Spleen (tissue), 7 donors: ENCODE data around the gene OR8D1.

Experiments used
- POLR2A ChIP-seq, 3 donors: fragments of 450-650 bp; IDR thresholded peaks; one replicate each; pipeline ENCODE4 v1.5.1; 2017; ENCODE audit warnings: antibody characterized with exemption in 3 of 3, mild to moderate bottlenecking in 1 of 3
- POLR2AphosphoS5 ChIP-seq, 3 donors: sonication (generic); formaldehyde crosslinking; IDR thresholded peaks; one replicate each; pipeline ENCODE4 v1.5.1; 2017; ENCODE audit warnings: antibody characterized with exemption in 3 of 3
- TF ChIP-seq, protein P1 (sequence below), 11 experiments: fragments of 200-600 bp in 7 of 11; fragments of 450-650 bp in 4 of 11; sonication (generic) in 4 of 11; IDR thresholded peaks in 8 of 11; conservative IDR thresholded peaks in 3 of 11; 1 replicate in 7 of 11; 2 replicates in 4 of 11; pipeline versions ENCODE4 v1.4.0 to v1.8.0; 2016 to 2021; ENCODE audit warnings: antibody characterized with exemption in 11 of 11, inconsistent platforms in 4 of 11, mild to moderate bottlenecking in 1 of 11
- donor health status: DM: no; HTN: no; CAD: no; lungs with moderate emphysema.
- donor health status: DM: no; HTN: no; CAD: no.
- donor health status: DM: no; HTN: no; CAD: no.

DNA sequence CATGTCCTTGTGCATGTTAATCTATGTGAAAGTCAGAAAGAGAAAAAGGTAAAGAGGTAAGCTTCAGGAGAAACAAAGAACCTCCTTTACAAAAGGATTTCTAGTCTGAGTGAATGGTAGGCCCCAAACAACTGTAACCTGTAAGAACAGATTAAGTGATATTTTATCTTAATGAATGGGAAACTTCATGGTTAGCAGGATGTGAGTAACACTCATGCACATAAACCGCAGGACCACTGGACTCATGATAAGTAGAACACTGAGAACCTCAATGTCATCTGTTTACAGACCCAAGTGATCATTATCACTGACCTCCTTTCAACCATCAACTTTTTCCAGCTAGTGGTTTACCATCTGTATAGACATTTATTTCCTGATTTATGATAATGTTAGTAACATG, 37.7 kb downstream of the OR8D1 start:
- TF ChIP-seq, protein P1, sequence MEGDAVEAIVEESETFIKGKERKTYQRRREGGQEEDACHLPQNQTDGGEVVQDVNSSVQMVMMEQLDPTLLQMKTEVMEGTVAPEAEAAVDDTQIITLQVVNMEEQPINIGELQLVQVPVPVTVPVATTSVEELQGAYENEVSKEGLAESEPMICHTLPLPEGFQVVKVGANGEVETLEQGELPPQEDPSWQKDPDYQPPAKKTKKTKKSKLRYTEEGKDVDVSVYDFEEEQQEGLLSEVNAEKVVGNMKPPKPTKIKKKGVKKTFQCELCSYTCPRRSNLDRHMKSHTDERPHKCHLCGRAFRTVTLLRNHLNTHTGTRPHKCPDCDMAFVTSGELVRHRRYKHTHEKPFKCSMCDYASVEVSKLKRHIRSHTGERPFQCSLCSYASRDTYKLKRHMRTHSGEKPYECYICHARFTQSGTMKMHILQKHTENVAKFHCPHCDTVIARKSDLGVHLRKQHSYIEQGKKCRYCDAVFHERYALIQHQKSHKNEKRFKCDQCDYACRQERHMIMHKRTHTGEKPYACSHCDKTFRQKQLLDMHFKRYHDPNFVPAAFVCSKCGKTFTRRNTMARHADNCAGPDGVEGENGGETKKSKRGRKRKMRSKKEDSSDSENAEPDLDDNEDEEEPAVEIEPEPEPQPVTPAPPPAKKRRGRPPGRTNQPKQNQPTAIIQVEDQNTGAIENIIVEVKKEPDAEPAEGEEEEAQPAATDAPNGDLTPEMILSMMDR (IDR thresholded peaks at IDR 0.05 in 8 of 11, conservative IDR thresholded peaks at IDR 0.05 in 3 of 11), result no peak
- TF ChIP-seq POLR2AphosphoS5 (IDR thresholded peaks at IDR 0.05), result no peak
- no peak for TF ChIP-seq POLR2A (IDR thresholded peaks at IDR 0.05)
